ENCODE results near the gene SIT1.

SIT1 gene

GRCh38 chr9:35688558-35689541 lies 38.1 kb upstream of the SIT1 start (continued):
- no peak for TF ChIP-seq POU6F1 (CRISPR knock-in tag; IDR thresholded peaks at IDR 0.05; ENCODE audit: borderline replicate concordance, low read depth)
- no peak for TF ChIP-seq ISL1 (CRISPR knock-in tag; IDR thresholded peaks at IDR 0.05)
- TF ChIP-seq ESRRG (CRISPR knock-in tag; IDR thresholded peaks at IDR 0.05), result no peak

- no peak for TF ChIP-seq BACH2 (CRISPR knock-in tag; IDR thresholded peaks at IDR 0.05; ENCODE audit: borderline replicate concordance)
- no peak for TF ChIP-seq ZNF70 (CRISPR knock-in tag; IDR thresholded peaks at IDR 0.05)
- no peak for TF ChIP-seq ZFP3 (CRISPR knock-in tag; IDR thresholded peaks at IDR 0.05)
- TF ChIP-seq OSR1 (CRISPR knock-in tag; IDR thresholded peaks at IDR 0.05), result no peak
- no peak for TF ChIP-seq ISL1 (CRISPR knock-in tag; IDR thresholded peaks at IDR 0.05)
- TF ChIP-seq GLIS3 (CRISPR knock-in tag; IDR thresholded peaks at IDR 0.05), result no peak
- no peak for TF ChIP-seq TSHZ2 (CRISPR knock-in tag; IDR thresholded peaks at IDR 0.05)
- TF ChIP-seq POU6F1 (CRISPR knock-in tag; IDR thresholded peaks at IDR 0.05; ENCODE audit: borderline replicate concordance, low read depth), result no peak
- no peak for TF ChIP-seq CSDC2 (CRISPR knock-in tag; IDR thresholded peaks at IDR 0.05)
- no peak for TF ChIP-seq PPARA (CRISPR knock-in tag; IDR thresholded peaks at IDR 0.05; ENCODE audit: borderline replicate concordance)
- no peak for TF ChIP-seq CSRNP3 (CRISPR knock-in tag; IDR thresholded peaks at IDR 0.05)
- no peak for TF ChIP-seq ZC3H10 (CRISPR knock-in tag; IDR thresholded peaks at IDR 0.05)
- no peak for TF ChIP-seq TCF4 (CRISPR knock-in tag; IDR thresholded peaks at IDR 0.05; ENCODE audit: borderline replicate concordance)
- no peak for ATAC-seq
Observed at GRCh38 chr9:35687972-35688557, 37.3 kb upstream of the SIT1 start.

GRCh38 chr9:35687306-35687705 lies 36.6 kb upstream of the SIT1 start:
- no peak for ATAC-seq
- TF ChIP-seq ZFP30 (CRISPR knock-in tag; IDR thresholded peaks at IDR 0.05) (no peak), RARB (CRISPR knock-in tag; IDR thresholded peaks at IDR 0.05) (no peak), ZNF565 (CRISPR knock-in tag; conservative IDR thresholded peaks at IDR 0.05; ENCODE audit: low read depth) (no peak), ESRRG (CRISPR knock-in tag; IDR thresholded peaks at IDR 0.05) (no peak), ARNTL (CRISPR knock-in tag; IDR thresholded peaks at IDR 0.05; ENCODE audit: borderline replicate concordance, low read depth) (no peak), POU6F1 (CRISPR knock-in tag; IDR thresholded peaks at IDR 0.05; ENCODE audit: borderline replicate concordance, low read depth) (no peak), ZNF8 (CRISPR knock-in tag; IDR thresholded peaks at IDR 0.05) (no peak), PATZ1 (CRISPR knock-in tag; IDR thresholded peaks at IDR 0.05; ENCODE audit: borderline replicate concordance) (no peak), TCF4 (CRISPR knock-in tag; IDR thresholded peaks at IDR 0.05; ENCODE audit: borderline replicate concordance) (no peak), TOX (CRISPR knock-in tag; IDR thresholded peaks at IDR 0.05; ENCODE audit: borderline replicate concordance) (no peak), CREB5 (CRISPR knock-in tag; IDR thresholded peaks at IDR 0.05; ENCODE audit: low read depth) (no peak), CSRNP3 (CRISPR knock-in tag; IDR thresholded peaks at IDR 0.05) (no peak), ZC3H10 (CRISPR knock-in tag; IDR thresholded peaks at IDR 0.05) (no peak)
